ENCODE results near the gene PDE11A.

- TF ChIP-seq CTCF (IDR thresholded peaks at IDR 0.05) (no peak), POLR2A (IDR thresholded peaks at IDR 0.05; ENCODE audit: low read depth) (no peak)
These were observed 333.9 kb downstream of the PDE11A start for GRCh38 chr2:177738461-177739235.
